AML-193 (cell line): ENCODE data around the gene ZC3H18.

Source experiments
- DNase-seq, 2 experiments: peaks; one replicate each; lab custom pipeline; 2025; lab: John Stamatoyannopoulos, UW

Gene ZC3H18

GRCh38 chr16:88681084-88681680 is 111.0 kb downstream of the ZC3H18 start:
- DNase-seq, result no peak
